ENCODE data around the gene HS3ST3A1.
"Not testable (repeated sequence)": the region's sequence is repeated elsewhere in the genome, so short reads cannot be mapped to it uniquely, and the experiment has no call there.

Gene HS3ST3A1

DNA sequence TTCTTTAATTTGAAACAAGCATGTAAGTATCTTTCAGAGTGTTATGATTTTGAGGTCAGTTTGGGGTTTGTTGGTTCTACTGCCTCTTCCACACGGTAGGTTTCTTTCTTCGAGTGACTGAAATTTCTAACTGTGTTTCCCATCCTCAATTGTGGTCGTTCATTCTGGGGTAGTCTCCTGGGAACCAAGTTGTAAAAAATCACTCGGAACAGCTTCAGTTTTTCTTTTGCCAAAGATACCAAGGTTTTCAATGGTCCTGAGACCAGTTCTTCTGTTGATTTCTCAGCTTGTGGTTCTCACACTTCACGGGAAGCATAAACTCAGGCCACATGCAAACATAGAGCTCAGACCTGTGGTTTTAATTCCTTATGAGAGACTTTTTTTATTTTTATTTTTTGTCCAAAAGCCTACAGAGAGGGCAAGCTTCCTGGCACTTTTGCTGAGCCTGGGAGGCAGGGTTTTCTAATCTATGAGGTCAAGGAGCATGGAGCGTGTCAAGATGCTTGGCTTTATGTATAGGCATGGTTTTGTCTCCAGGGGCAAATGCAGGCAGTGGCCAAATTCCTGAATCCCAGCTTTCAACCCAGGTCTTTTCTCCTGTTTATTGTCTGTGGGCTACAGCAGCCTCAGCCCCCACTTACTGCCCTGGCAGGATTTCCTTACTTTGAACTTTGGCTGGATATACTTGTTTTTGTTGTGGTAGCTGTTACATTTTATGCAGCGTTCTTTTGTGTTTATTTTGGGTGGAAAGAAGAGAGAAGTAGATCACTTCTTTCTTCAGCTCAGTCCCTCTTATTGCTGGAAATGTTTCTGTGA lies 32.9 kb downstream of the HS3ST3A1 start:
- Histone ChIP-seq H3K9me3 (ENCODE audit: control insufficient read depth, low read depth, low read length) (no peaks in the 10 kb centered on the region), H3K27ac (ENCODE audit: low read length) (no peak overlapping the region), H3K36me3 (ENCODE audit: control insufficient read depth, low read depth, low read length) (no peaks in the 10 kb centered on the region), H3K4me1 (ENCODE audit: control insufficient read depth, low read depth, low read length) (peaks cover 14% of the 10 kb centered on the region), H3K4me3 (ENCODE audit: low read length) (no peak overlapping the region), H3K9ac (ENCODE audit: low read length) (no peak overlapping the region), H3K27me3 (ENCODE audit: control insufficient read depth, insufficient read depth, low read length) (no peaks in the 10 kb centered on the region)

DNA sequence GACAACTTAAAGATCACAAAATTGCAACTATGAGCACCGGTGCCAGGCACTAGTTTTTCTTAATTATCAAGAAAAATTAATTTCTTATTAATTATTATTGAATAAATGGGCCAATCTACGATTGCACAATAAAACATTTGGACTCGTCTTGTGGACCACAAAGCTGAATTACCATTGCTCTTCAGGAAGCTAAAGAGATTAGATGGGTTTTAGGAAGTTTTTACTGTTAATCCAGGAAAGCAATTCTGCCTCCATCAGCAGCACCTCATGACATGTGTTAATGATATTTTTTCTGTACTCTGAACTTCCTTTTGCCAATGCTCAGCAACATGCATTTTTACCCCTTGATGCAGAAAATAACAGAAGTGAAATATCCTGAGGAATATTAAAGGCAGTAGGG lies 37.9 kb downstream of the HS3ST3A1 start:
- no peak overlapping the region for H3K27ac ChIP-seq (ENCODE audit: low read length)
- no peaks in the 10 kb centered on the region for H3K36me3 ChIP-seq (ENCODE audit: control insufficient read depth, low read depth, low read length)
- H3K27me3 ChIP-seq (ENCODE audit: control insufficient read depth, insufficient read depth, low read length): no peaks in the 10 kb centered on the region
- H3K4me1 ChIP-seq (ENCODE audit: control insufficient read depth, low read depth, low read length): peaks cover under 1% of the 10 kb centered on the region
- no peak overlapping the region for H3K9ac ChIP-seq (ENCODE audit: low read length)
- no peak overlapping the region for H3K4me3 ChIP-seq (ENCODE audit: low read length)
- no peaks in the 10 kb centered on the region for H3K9me3 ChIP-seq (ENCODE audit: control insufficient read depth, low read depth, low read length)

DNA sequence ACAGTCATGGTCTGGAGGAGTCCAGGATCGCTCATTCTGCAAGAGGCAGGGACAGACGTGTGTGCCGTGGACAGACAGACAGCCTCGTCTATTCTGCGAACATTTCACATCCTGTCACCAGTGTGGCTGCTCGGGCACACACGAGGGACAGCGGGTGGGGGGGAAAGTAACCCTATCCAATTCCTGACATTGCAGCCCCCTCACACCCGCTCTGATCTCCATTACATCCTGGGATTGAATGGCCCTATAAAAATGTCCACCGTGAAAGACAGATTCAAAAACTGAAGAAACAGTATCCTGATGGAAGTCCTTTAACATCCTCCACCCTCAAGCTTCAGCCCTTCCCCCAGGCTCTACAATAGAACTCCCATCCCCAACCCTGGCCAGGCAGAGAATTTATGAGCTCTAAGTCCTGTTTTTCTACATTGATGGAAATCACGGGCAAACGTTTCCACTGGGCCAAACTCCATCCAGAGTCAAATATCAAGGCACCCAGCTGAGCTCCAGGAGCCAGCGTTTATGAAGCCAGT lies 39.4 kb downstream of the HS3ST3A1 start:
- Histone ChIP-seq H3K9ac (ENCODE audit: low read length) (no peak overlapping the region), H3K27ac (ENCODE audit: low read length) (no peak overlapping the region), H3K9me3 (ENCODE audit: control insufficient read depth, low read depth, low read length) (no peaks in the 10 kb centered on the region), H3K36me3 (ENCODE audit: control insufficient read depth, low read depth, low read length) (no peaks in the 10 kb centered on the region), H3K4me3 (ENCODE audit: low read length) (no peak overlapping the region), H3K27me3 (ENCODE audit: control insufficient read depth, insufficient read depth, low read length) (no peaks in the 10 kb centered on the region), H3K4me1 (ENCODE audit: control insufficient read depth, low read depth, low read length) (no peaks in the 10 kb centered on the region)

DNA sequence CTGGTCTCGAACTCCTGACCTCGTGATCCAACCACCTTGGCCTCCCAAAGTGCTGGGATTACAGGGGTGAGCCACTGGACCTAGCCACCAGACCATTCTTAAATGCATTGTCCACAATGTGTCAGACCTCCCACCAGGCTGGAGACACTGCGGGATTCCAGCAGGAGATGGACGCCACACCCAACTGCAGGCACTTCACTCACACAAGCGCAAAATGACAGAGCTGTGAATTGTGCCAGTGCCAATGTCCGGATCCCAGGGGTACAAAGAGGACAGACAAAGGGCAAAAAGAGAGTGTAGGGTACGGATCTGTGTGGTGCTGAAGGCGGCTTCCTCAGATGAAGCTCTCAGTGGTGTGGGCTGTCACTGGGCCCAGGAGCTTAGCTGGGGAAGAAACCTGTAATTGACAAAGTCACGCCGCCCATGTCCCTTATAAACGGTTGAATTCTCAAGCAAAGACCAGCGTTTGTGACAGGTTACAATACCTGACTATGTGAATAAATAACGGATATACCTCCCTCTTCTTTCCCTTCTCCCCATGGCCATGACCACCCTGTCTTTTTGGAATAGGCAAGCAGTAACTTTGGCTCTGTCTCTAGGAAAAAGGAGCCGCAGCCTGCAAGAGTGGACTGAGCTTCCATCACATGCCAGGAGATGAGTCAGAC lies 40.0 kb downstream of the HS3ST3A1 start:
- Histone ChIP-seq H3K9ac (ENCODE audit: low read length) (no peak overlapping the region), H3K27ac (ENCODE audit: low read length) (no peak overlapping the region), H3K4me1 (ENCODE audit: control insufficient read depth, low read depth, low read length) (no peaks in the 10 kb centered on the region), H3K36me3 (ENCODE audit: control insufficient read depth, low read depth, low read length) (no peaks in the 10 kb centered on the region), H3K9me3 (ENCODE audit: control insufficient read depth, low read depth, low read length) (no peaks in the 10 kb centered on the region), H3K4me3 (ENCODE audit: low read length) (no peak overlapping the region), H3K27me3 (ENCODE audit: control insufficient read depth, insufficient read depth, low read length) (no peaks in the 10 kb centered on the region)

DNA sequence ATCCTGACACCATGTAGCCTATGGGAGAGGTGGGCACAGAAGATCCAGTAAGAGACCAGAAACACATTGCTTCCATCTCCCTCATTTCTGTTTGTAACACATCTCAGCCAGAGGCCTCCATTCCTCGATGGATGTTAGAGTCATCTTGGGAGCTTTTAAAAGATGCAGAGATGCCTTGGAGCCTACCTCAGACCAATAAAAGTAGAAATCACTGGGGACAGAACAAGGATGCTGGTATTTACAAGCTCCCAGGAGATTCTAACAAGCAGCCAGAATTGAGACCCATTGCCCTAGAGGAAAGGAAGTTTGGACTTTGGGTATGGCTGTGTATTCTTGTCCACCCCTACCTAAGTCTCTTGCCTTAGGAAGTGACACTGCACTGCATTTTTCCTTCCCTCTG lies 40.8 kb downstream of the HS3ST3A1 start:
- H3K36me3 ChIP-seq (ENCODE audit: control insufficient read depth, low read depth, low read length): no peaks in the 10 kb centered on the region
- H3K27ac ChIP-seq (ENCODE audit: low read length): no peak overlapping the region
- no peaks in the 10 kb centered on the region for H3K27me3 ChIP-seq (ENCODE audit: control insufficient read depth, insufficient read depth, low read length)
- H3K4me3 ChIP-seq (ENCODE audit: low read length): no peak overlapping the region
- H3K9me3 ChIP-seq (ENCODE audit: control insufficient read depth, low read depth, low read length): no peaks in the 10 kb centered on the region
- H3K9ac ChIP-seq (ENCODE audit: low read length): no peak overlapping the region
- no peaks in the 10 kb centered on the region for H3K4me1 ChIP-seq (ENCODE audit: control insufficient read depth, low read depth, low read length)

DNA sequence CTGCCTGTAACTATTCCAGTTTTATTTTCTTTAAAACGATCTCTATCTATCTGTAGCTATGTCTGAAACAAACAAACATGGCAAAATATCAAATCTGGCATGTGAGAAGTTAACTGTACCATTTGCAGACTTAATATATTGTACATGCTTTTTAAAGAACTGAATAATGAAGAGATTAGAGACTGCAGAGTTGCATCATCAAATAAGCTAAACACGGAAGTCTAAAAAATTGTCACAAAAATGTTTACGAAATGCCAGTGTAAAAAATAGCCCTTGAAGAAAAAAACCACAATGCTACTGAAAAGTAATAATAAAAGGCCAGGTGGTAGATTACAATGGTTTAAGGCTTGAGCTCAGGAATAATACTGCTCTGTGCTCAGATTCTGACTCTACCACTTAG lies 43.1 kb downstream of the HS3ST3A1 start:
- H3K27ac ChIP-seq (ENCODE audit: low read length): no peak overlapping the region
- H3K9ac ChIP-seq (ENCODE audit: low read length): no peak overlapping the region
- H3K27me3 ChIP-seq (ENCODE audit: control insufficient read depth, insufficient read depth, low read length): no peaks in the 10 kb centered on the region
- no peaks in the 10 kb centered on the region for H3K36me3 ChIP-seq (ENCODE audit: control insufficient read depth, low read depth, low read length)
- H3K9me3 ChIP-seq (ENCODE audit: control insufficient read depth, low read depth, low read length): no peaks in the 10 kb centered on the region
- no peaks in the 10 kb centered on the region for H3K4me1 ChIP-seq (ENCODE audit: control insufficient read depth, low read depth, low read length)
- H3K4me3 ChIP-seq (ENCODE audit: low read length): no peak overlapping the region

DNA sequence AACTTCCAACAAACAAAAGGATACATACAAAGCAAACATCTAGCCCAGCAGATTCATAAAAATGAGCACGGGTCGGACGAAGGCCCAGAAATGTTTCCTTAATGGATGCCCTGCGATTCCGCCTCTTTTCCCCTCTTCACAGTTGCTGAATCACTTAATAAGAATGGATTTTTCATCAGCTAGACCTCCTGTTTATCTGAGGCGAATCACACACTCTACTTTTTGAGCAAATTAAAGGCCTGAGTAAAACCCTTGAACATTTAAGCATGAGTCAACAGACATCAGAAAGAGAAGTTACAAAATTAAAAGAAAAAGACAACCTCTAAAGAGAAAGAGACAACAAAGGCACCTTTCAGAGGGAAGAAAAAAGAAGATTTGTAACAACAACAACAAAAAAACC lies 44.7 kb downstream of the HS3ST3A1 start:
- no peaks in the 10 kb centered on the region for H3K9me3 ChIP-seq (ENCODE audit: control insufficient read depth, low read depth, low read length)
- no peaks in the 10 kb centered on the region for H3K36me3 ChIP-seq (ENCODE audit: control insufficient read depth, low read depth, low read length)
- H3K4me1 ChIP-seq (ENCODE audit: control insufficient read depth, low read depth, low read length): peaks cover 7% of the 10 kb centered on the region
- no peak overlapping the region for H3K27ac ChIP-seq (ENCODE audit: low read length)
- no peaks in the 10 kb centered on the region for H3K27me3 ChIP-seq (ENCODE audit: control insufficient read depth, insufficient read depth, low read length)
- no peak overlapping the region for H3K9ac ChIP-seq (ENCODE audit: low read length)
- no peak overlapping the region for H3K4me3 ChIP-seq (ENCODE audit: low read length)

DNA sequence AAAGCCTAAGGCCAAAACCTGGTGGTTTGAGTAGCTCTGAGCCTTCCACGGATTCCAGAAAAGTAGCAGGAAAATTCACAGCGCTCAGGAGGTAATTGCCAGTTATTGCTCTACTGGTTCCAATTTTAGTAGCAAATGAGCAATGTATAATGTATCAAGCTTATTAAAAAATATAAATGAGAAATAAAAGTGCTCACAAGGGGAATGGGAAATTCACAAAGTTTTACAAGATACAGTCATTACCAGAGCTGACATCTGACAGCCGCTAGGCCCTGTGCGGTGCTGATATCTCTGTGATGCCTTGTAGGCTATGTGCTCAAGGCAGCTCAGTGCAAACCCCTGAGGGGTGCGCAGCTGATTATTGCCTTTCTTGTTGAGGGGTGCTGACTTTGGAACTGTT lies 47.5 kb downstream of the HS3ST3A1 start:
- Histone ChIP-seq H3K27ac (ENCODE audit: low read length) (no peak overlapping the region), H3K4me1 (ENCODE audit: control insufficient read depth, low read depth, low read length) (peaks cover 7% of the 10 kb centered on the region), H3K4me3 (ENCODE audit: low read length) (no peak overlapping the region), H3K36me3 (ENCODE audit: control insufficient read depth, low read depth, low read length) (no peaks in the 10 kb centered on the region), H3K9me3 (ENCODE audit: control insufficient read depth, low read depth, low read length) (no peaks in the 10 kb centered on the region), H3K9ac (ENCODE audit: low read length) (no peak overlapping the region), H3K27me3 (ENCODE audit: control insufficient read depth, insufficient read depth, low read length) (no peaks in the 10 kb centered on the region)

DNA sequence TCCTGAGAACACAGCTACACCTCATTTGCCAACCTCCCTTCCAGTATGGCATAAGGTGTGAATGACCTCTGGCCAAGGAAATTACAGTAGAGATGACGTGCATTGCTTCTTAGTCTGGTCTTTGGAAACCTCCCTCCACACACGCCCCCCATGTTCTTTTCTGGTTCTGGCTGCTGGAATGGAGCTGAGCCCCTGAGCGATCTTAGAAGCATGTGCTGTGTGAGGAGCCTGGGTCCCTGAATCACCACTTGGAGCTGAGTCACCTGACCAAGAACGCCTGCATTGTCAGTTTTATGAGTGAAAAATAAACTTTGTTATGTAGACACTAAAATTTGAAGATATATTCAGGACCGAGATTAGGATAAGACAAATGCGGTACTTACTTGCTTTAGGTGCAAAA lies 51.4 kb downstream of the HS3ST3A1 start:
- Histone ChIP-seq H3K27me3 (ENCODE audit: control insufficient read depth, insufficient read depth, low read length) (no peaks in the 10 kb centered on the region), H3K9ac (ENCODE audit: low read length) (no peak overlapping the region), H3K4me1 (ENCODE audit: control insufficient read depth, low read depth, low read length) (peaks cover 7% of the 10 kb centered on the region), H3K4me3 (ENCODE audit: low read length) (no peak overlapping the region), H3K36me3 (ENCODE audit: control insufficient read depth, low read depth, low read length) (no peaks in the 10 kb centered on the region), H3K27ac (ENCODE audit: low read length) (no peak overlapping the region), H3K9me3 (ENCODE audit: control insufficient read depth, low read depth, low read length) (no peaks in the 10 kb centered on the region)

DNA sequence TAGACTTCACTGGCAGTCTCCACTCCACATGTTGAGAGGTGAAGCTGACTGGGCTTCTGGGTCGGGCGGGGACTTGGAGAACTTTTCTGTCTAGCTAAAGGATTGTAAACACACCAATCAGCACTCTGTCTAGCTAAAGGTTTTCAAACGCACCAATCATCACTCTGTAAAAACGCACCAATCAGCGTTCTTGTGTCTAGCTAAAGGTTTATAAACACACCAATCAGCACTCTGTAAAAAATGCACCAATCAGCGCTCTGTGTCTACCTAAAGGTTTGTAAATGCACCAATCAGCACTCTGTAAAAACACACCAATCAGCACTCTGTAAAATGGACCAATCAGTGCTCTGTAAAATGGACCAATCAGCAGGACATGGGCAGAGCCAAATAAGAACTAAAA lies 53.2 kb downstream of the HS3ST3A1 start:
- H3K4me1 ChIP-seq (ENCODE audit: control insufficient read depth, low read depth, low read length); H3K36me3 ChIP-seq (ENCODE audit: control insufficient read depth, low read depth, low read length); H3K27me3 ChIP-seq (ENCODE audit: control insufficient read depth, insufficient read depth, low read length); H3K4me3 ChIP-seq (ENCODE audit: low read length); H3K27ac ChIP-seq (ENCODE audit: low read length); H3K9ac ChIP-seq (ENCODE audit: low read length); H3K9me3 ChIP-seq (ENCODE audit: control insufficient read depth, low read depth, low read length): not testable (repeated sequence)

DNA sequence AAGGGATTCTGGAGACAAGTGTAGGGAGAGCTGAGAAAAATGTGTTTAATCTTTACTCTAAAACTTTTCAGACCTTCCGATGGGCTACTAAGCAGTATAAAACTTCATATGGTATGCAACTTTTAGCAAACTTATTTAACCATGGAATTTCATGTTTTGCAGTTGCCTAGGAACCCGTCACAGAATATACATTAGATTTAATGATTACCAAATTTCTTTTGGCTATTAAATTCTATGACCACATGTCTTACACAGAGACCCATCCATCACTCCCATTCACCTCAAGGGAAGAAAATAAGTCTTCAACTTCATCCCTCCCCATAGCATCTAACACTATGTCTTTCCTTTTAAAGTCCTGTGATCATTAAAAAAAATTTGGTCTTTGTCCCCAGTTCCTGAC lies 54.9 kb downstream of the HS3ST3A1 start:
- Histone ChIP-seq H3K36me3 (ENCODE audit: control insufficient read depth, low read depth, low read length) (no peaks in the 10 kb centered on the region), H3K9me3 (ENCODE audit: control insufficient read depth, low read depth, low read length) (no peaks in the 10 kb centered on the region), H3K4me3 (ENCODE audit: low read length) (no peak overlapping the region), H3K9ac (ENCODE audit: low read length) (no peak overlapping the region), H3K27me3 (ENCODE audit: control insufficient read depth, insufficient read depth, low read length) (no peaks in the 10 kb centered on the region), H3K27ac (ENCODE audit: low read length) (no peak overlapping the region), H3K4me1 (ENCODE audit: control insufficient read depth, low read depth, low read length) (no peaks in the 10 kb centered on the region)

DNA sequence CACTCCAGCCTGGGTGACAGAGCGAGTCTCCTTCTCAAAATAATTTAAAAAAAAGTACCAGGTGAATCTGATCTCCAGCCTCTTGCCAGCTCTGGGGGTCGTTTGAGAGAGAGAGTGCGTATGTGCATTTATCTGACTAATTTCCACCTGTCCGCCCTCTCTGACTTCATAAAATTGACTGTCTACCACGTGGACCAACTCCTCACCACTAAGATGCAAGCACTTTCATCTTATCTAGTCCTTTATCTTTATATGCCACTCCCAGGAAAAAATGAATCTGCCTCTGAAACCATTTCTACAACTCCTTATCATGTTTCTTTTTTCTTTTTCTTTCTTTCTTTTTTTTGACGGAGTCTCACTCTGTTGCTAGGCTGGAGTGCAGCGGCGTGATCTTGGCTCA lies 55.8 kb downstream of the HS3ST3A1 start:
- no peak overlapping the region for H3K4me3 ChIP-seq (ENCODE audit: low read length)
- H3K4me1 ChIP-seq (ENCODE audit: control insufficient read depth, low read depth, low read length): no peaks in the 10 kb centered on the region
- H3K27me3 ChIP-seq (ENCODE audit: control insufficient read depth, insufficient read depth, low read length): no peaks in the 10 kb centered on the region
- H3K36me3 ChIP-seq (ENCODE audit: control insufficient read depth, low read depth, low read length): no peaks in the 10 kb centered on the region
- no peak overlapping the region for H3K27ac ChIP-seq (ENCODE audit: low read length)
- no peak overlapping the region for H3K9ac ChIP-seq (ENCODE audit: low read length)
- no peaks in the 10 kb centered on the region for H3K9me3 ChIP-seq (ENCODE audit: control insufficient read depth, low read depth, low read length)
